Loucy (cell line): ENCODE results near the gene SH3TC2.

ENCODE experiments used
- H2AFZ ChIP-seq: fragments of 200-600 bp; sonication (generic); 2 replicates; pipeline ENCODE4 v1.6.0; 2016; ENCODE audit warnings: antibody characterized with exemption, mild to moderate bottlenecking, low read length, moderate library complexity
- H3F3A ChIP-seq: fragments of 200-600 bp; 2 replicates; pipeline ENCODE4 v1.6.0; 2016; ENCODE audit warnings: antibody characterized with exemption, low read depth, mild to moderate bottlenecking
- H3K27me3 ChIP-seq: fragments of 200-600 bp; sonication (generic); 2 replicates; pipeline ENCODE4 v1.6.1; 2014; ENCODE audit warnings: low read length, mild to moderate bottlenecking; ENCODE audit not compliant: insufficient read depth, poor library complexity, severe bottlenecking
- H3K36me3 ChIP-seq: fragments of 200-600 bp; sonication (generic); 2 replicates; pipeline ENCODE4 v1.6.1; 2016; ENCODE audit warnings: low read length; ENCODE audit not compliant: insufficient read depth
- H3K4me1 ChIP-seq: fragments of 200-600 bp; sonication (generic); 2 replicates; pipeline ENCODE4 v1.5.1; 2014; ENCODE audit warnings: low read length, mild to moderate bottlenecking; ENCODE audit not compliant: insufficient read depth, poor library complexity, severe bottlenecking
- H3K4me2 ChIP-seq: fragments of 200-600 bp; sonication (generic); 2 replicates; pipeline ENCODE4 v1.6.0; 2014; ENCODE audit warnings: antibody characterized with exemption, low read length, low read depth, mild to moderate bottlenecking; ENCODE audit not compliant: poor library complexity, severe bottlenecking
- H3K4me3 ChIP-seq: fragments of 200-600 bp; sonication (generic); 2 replicates; pipeline ENCODE4 v1.5.1; 2014; ENCODE audit warnings: low read length, mild to moderate bottlenecking, mixed read lengths; ENCODE audit not compliant: poor library complexity, severe bottlenecking
- H3K79me2 ChIP-seq: fragments of 200-600 bp; sonication (generic); 2 replicates; pipeline ENCODE4 v1.6.1; 2014; ENCODE audit warnings: low read length; ENCODE audit not compliant: insufficient read depth
- H3K9ac ChIP-seq: fragments of 200-600 bp; sonication (generic); 2 replicates; pipeline ENCODE4 v1.6.0; 2014; ENCODE audit warnings: mild to moderate bottlenecking, low read depth, low read length, moderate library complexity; ENCODE audit not compliant: poor library complexity, severe bottlenecking
- H3K9me2 ChIP-seq: fragments of 200-600 bp; sonication (generic); replicated peaks from 2 replicates; pipeline ENCODE4 v1.6.1; 2016; ENCODE audit warnings: low read depth, low read length, mixed read lengths
- H3K9me3 ChIP-seq: fragments of 200-600 bp; sonication (generic); 2 replicates; pipeline ENCODE4 v1.6.1; 2014; ENCODE audit warnings: mild to moderate bottlenecking, antibody characterized with exemption, low read length, low read depth; ENCODE audit not compliant: insufficient read depth
- H4K20me1 ChIP-seq: fragments of 200-600 bp; sonication (generic); 2 replicates; pipeline ENCODE4 v1.6.0; 2014; ENCODE audit warnings: antibody characterized with exemption, low read length, mild to moderate bottlenecking; ENCODE audit not compliant: insufficient read depth, poor library complexity, severe bottlenecking
- EZH2phosphoT487 ChIP-seq: fragments of 200-600 bp; IDR thresholded peaks from 2 replicates; pipeline ENCODE4 v1.6.1; 2018; ENCODE audit warnings: antibody characterized with exemption, mild to moderate bottlenecking, moderate library complexity, borderline replicate concordance
- TF ChIP-seq, protein P1 (sequence below): fragments of 200-600 bp; sonication (generic); conservative IDR thresholded peaks from 2 replicates; pipeline ENCODE4 v1.5.1; 2014; ENCODE audit warnings: mild to moderate bottlenecking, antibody characterized with exemption, low read length

SH3TC2 gene

DNA sequence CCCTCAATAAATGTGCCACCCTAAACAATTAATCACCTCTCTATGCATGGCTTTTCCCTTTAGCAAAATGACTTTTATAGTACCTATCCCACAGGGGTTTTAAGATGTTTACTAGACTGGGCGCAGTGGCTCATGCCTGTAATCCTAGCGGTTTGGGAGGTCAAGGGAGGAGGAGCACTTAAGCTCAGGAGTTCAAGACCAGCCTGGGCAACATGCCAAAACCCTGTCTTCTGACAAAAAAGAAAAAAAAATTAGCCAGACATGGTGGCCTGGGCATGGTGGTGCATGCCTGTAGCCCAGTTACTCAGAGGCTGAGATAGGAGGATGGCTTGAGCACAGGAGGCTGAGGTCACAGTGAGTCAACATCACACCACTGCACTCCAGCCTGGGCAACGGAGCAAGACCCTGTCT is 13.5 kb downstream of the SH3TC2 start:
- H3K4me1 ChIP-seq, result peaks cover 6% of the 10 kb centered on the region
- no peaks in the 10 kb centered on the region for H4K20me1 ChIP-seq
- no peaks in the 10 kb centered on the region for H3K36me3 ChIP-seq
- H3F3A ChIP-seq, result no peaks in the 10 kb centered on the region
- H2AFZ ChIP-seq, result no peak overlapping the region
- no peak overlapping the region for H3K9ac ChIP-seq
- no peak overlapping the region for H3K4me2 ChIP-seq
- H3K4me3 ChIP-seq, result no peak overlapping the region
- no peaks in the 10 kb centered on the region for H3K27me3 ChIP-seq
- no peaks in the 10 kb centered on the region for H3K79me2 ChIP-seq
- no peaks in the 10 kb centered on the region for H3K9me2 ChIP-seq
- TF ChIP-seq EZH2phosphoT487, result no peak
- TF ChIP-seq, protein P1, sequence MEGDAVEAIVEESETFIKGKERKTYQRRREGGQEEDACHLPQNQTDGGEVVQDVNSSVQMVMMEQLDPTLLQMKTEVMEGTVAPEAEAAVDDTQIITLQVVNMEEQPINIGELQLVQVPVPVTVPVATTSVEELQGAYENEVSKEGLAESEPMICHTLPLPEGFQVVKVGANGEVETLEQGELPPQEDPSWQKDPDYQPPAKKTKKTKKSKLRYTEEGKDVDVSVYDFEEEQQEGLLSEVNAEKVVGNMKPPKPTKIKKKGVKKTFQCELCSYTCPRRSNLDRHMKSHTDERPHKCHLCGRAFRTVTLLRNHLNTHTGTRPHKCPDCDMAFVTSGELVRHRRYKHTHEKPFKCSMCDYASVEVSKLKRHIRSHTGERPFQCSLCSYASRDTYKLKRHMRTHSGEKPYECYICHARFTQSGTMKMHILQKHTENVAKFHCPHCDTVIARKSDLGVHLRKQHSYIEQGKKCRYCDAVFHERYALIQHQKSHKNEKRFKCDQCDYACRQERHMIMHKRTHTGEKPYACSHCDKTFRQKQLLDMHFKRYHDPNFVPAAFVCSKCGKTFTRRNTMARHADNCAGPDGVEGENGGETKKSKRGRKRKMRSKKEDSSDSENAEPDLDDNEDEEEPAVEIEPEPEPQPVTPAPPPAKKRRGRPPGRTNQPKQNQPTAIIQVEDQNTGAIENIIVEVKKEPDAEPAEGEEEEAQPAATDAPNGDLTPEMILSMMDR, result no peak
- H3K9me3 ChIP-seq, result no peaks in the 10 kb centered on the region

DNA sequence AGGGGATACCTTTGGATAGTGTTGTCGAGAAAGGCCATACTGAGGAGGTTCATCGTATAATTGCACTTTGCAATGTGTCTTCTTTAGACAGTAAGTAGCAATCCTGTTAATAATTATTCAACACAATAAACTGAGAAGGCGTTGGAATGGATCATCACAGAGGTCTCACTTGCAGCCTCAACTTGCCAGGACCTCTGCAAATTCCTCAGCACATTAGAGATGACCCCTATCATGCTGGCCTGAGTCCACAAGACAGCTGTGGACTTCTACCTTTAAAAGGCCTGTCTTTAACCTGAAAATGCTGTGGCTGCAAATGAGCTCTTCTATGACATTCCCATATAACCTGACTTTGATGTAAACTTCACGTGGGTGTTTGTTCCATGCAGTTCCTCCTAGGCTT is 14.1 kb downstream of the SH3TC2 start:
- Histone ChIP-seq H3K4me1 (peaks cover 6% of the 10 kb centered on the region), H3K9me2 (no peaks in the 10 kb centered on the region), H3K9ac (no peak overlapping the region), H4K20me1 (no peaks in the 10 kb centered on the region), H3K4me2 (no peak overlapping the region), H3K4me3 (no peak overlapping the region), H2AFZ (no peak overlapping the region), H3F3A (no peaks in the 10 kb centered on the region), H3K9me3 (no peaks in the 10 kb centered on the region), H3K79me2 (no peaks in the 10 kb centered on the region), H3K36me3 (no peaks in the 10 kb centered on the region), H3K27me3 (no peaks in the 10 kb centered on the region)
- no peak for TF ChIP-seq EZH2phosphoT487
- TF ChIP-seq, protein P1, result no peak

DNA sequence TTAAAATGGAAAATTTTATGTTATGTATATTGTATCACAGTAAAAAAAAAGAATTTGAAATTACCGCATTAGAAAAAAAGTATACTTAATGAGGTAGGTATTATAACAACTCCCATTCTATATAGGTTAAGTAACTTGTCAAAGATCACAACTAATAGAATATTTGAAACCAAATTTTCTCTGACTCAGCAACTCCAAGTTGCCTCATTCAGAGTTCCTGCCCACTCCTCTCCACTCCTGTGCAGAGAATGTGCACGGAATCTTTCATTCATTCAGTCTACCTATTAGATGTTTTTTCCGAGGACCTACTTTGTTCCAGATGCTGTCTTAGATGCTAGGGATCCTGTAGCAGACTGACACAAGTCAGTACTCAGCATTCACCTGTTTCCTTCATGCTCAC is 15.4 kb downstream of the SH3TC2 start:
- Histone ChIP-seq H3K4me1 (no peaks in the 10 kb centered on the region), H3K4me2 (no peak overlapping the region), H3K79me2 (no peaks in the 10 kb centered on the region), H3K27me3 (no peaks in the 10 kb centered on the region), H3K9me2 (no peaks in the 10 kb centered on the region), H3K9ac (no peak overlapping the region), H3K4me3 (no peak overlapping the region), H3F3A (no peaks in the 10 kb centered on the region), H2AFZ (no peak overlapping the region), H3K36me3 (no peaks in the 10 kb centered on the region), H3K9me3 (no peaks in the 10 kb centered on the region), H4K20me1 (no peaks in the 10 kb centered on the region)
- no peak for TF ChIP-seq EZH2phosphoT487
- TF ChIP-seq, protein P1, result no peak
